Mesenchymal stem cell (in vitro differentiated cells and primary cell): ENCODE measurements around the gene PPP6R1.

Source experiments
- DNase-seq: peaks from one replicate; pipeline ENCODE4 v3.0.0-alpha.2; 2013
- H2AFZ ChIP-seq: one replicate; pipeline ENCODE4 v1.6.1; 2013; ENCODE audit warnings: low read depth, mild to moderate bottlenecking, control low read depth, inconsistent platforms, low read length, moderate library complexity
- H2AK5ac ChIP-seq: 2 replicates; pipeline ENCODE4 v1.6.1; 2013; ENCODE audit warnings: low read length, moderate library complexity, mild to moderate bottlenecking, inconsistent platforms; ENCODE audit not compliant: severe bottlenecking
- H2BK120ac ChIP-seq: one replicate; pipeline ENCODE4 v1.6.1; 2013; ENCODE audit warnings: low read depth, mild to moderate bottlenecking, inconsistent platforms, low read length, moderate library complexity
- H2BK12ac ChIP-seq, 2 experiments: one replicate each; pipeline ENCODE4 v1.6.1; 2013; ENCODE audit warnings: inconsistent platforms in 2 of 2, low read length in 2 of 2, mild to moderate bottlenecking in 2 of 2, moderate library complexity in 2 of 2, control low read depth in 1 of 2
- H2BK15ac ChIP-seq: one replicate; pipeline ENCODE4 v1.6.1; 2013; ENCODE audit warnings: mild to moderate bottlenecking, low read depth, inconsistent platforms; ENCODE audit not compliant: poor library complexity, severe bottlenecking
- H2BK5ac ChIP-seq: 2 replicates; pipeline ENCODE4 v1.6.1; 2013; ENCODE audit warnings: low read depth, mild to moderate bottlenecking, low read length, control low read depth, inconsistent platforms; ENCODE audit not compliant: poor library complexity, severe bottlenecking
- H3K14ac ChIP-seq, 2 experiments: one replicate each; pipeline ENCODE4 v1.6.1; 2013; ENCODE audit warnings: inconsistent platforms in 2 of 2, low read length in 2 of 2, control low read depth in 1 of 2, mild to moderate bottlenecking in 1 of 2, moderate library complexity in 1 of 2
- H3K18ac ChIP-seq, 2 experiments: one replicate each; pipeline ENCODE4 v1.6.1; 2013; ENCODE audit warnings: inconsistent platforms in 2 of 2, low read length in 2 of 2, control low read depth in 1 of 2, low read depth in 1 of 2, mild to moderate bottlenecking in 1 of 2
- H3K23ac ChIP-seq, 2 experiments: one replicate each; pipeline ENCODE4 v1.6.1; 2013; ENCODE audit warnings: inconsistent platforms in 2 of 2, low read length in 2 of 2, mild to moderate bottlenecking in 2 of 2, moderate library complexity in 2 of 2, control low read depth in 1 of 2
- H3K27ac ChIP-seq: 2 replicates; pipeline ENCODE4 v1.5.1; 2013; ENCODE audit warnings: mild to moderate bottlenecking, moderate library complexity, low read length, control low read depth, inconsistent platforms; ENCODE audit not compliant: poor library complexity, severe bottlenecking
- H3K27me3 ChIP-seq, 2 experiments: 2 replicates each; pipeline versions ENCODE4 v1.6.1 to v1.7.0; 2013; ENCODE audit warnings: low read length in 2 of 2, mild to moderate bottlenecking in 2 of 2, moderate library complexity in 2 of 2, control low read depth in 1 of 2, inconsistent platforms in 1 of 2; ENCODE audit not compliant: control insufficient read depth in 1 of 2, insufficient read depth in 1 of 2
- H3K36me3 ChIP-seq, 2 experiments: 2 replicates each; pipeline versions ENCODE4 v1.6.1 to v1.7.0; 2013; ENCODE audit warnings: low read length in 2 of 2, control low read depth in 1 of 2, inconsistent platforms in 1 of 2, low read depth in 1 of 2, mild to moderate bottlenecking in 1 of 2; ENCODE audit not compliant: insufficient read depth in 2 of 2, control insufficient read depth in 1 of 2
- H3K4ac ChIP-seq, 2 experiments: one replicate each; pipeline ENCODE4 v1.6.1; 2013; ENCODE audit warnings: inconsistent platforms in 2 of 2, low read length in 2 of 2, mild to moderate bottlenecking in 2 of 2, moderate library complexity in 2 of 2, control low read depth in 1 of 2, low read depth in 1 of 2
- H3K4me1 ChIP-seq: 2 replicates; pipeline ENCODE4 v1.6.1; 2013; ENCODE audit warnings: low read depth, low read length, control low read depth; ENCODE audit not compliant: control insufficient read depth, insufficient read depth
- H3K4me2 ChIP-seq: 2 replicates; pipeline ENCODE4 v1.6.1; 2013; ENCODE audit warnings: low read length, mild to moderate bottlenecking, inconsistent platforms; ENCODE audit not compliant: poor library complexity, severe bottlenecking
- H3K4me3 ChIP-seq, 2 experiments: 2 replicates each; pipeline versions ENCODE4 v1.5.1 to v1.7.0; 2013; ENCODE audit warnings: low read length in 2 of 2, mild to moderate bottlenecking in 2 of 2, control low read depth in 1 of 2, low read depth in 1 of 2; ENCODE audit not compliant: insufficient read depth in 1 of 2
- H3K79me1 ChIP-seq: replicated peaks from 2 replicates; pipeline ENCODE4 v1.6.1; 2013; ENCODE audit warnings: mild to moderate bottlenecking, control low read depth, low read length, inconsistent platforms; ENCODE audit not compliant: poor library complexity, severe bottlenecking
- H3K9ac ChIP-seq: 2 replicates; pipeline ENCODE4 v1.7.0; 2013; ENCODE audit warnings: mild to moderate bottlenecking, low read length, moderate library complexity
- H3K9me3 ChIP-seq: 2 replicates; pipeline ENCODE4 v1.7.0; 2013; ENCODE audit warnings: mild to moderate bottlenecking, low read length; ENCODE audit not compliant: control insufficient read depth
- H4K8ac ChIP-seq: one replicate; pipeline ENCODE4 v1.6.1; 2013; ENCODE audit warnings: inconsistent platforms, mild to moderate bottlenecking, low read length, moderate library complexity
- H4K91ac ChIP-seq: one replicate; pipeline ENCODE4 v1.6.1; 2013; ENCODE audit warnings: mild to moderate bottlenecking, low read length, inconsistent platforms
- WGBS: methylation state at CpG from one replicate; pipeline ENCODE4 v1.1.7; 2013; ENCODE audit warnings: mixed read lengths; 5-methylcytosine and 5-hydroxymethylcytosine counted together

The PPP6R1 gene

DNA sequence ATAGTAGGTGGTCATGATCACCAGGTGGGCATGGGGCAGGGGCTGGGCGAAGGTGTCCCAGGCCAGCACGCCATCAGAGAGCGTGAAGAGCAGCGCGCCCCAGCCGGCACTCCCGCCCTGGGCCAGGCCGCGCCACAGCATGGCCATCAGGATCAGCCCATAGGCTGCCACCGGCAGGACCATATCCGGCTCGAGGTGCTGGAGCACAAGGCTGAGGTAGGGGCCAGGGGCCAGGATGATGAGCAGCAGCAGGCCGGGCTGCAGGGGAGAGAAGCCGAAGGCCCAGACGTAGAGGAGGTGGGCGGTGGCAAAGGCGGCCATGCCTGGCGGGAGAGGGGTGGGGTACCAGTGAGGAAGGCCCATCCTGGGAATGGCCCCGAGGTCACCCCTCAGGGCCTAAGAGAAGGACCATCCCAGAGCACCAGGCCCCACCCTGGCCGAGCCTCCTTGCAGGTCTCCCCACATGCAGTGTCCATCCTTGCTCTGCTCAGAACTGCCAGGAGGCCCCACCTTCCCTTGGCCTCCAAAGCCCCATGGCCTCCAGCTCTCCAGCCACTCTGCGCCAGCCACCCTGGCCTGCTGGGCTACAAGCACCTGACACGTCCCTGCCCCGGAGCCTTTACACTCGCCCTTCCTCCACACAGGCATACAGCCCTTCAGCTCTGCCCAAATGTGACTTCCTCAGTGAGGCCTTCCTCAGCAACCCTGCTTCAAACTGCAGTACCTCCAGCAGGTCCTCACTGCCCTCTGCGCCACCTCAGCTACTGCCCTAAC is 31.4 kb downstream of the PPP6R1 start:
- H3K18ac ChIP-seq: no peak overlapping the region
- H3K14ac ChIP-seq: no peak overlapping the region
- H3K79me1 ChIP-seq: peaks cover 27% of the 10 kb centered on the region
- no peak overlapping the region for H2BK120ac ChIP-seq
- DNase-seq: no peak
- H3K4ac ChIP-seq: no peak overlapping the region
- H3K4me2 ChIP-seq: no peak overlapping the region
- 97% methylated on average over 22 of the region's 25 CpGs for WGBS
- H3K4me1 ChIP-seq: peaks cover 17% of the 10 kb centered on the region
- H2BK5ac ChIP-seq: no peak overlapping the region
- no peaks in the 10 kb centered on the region for H3K9me3 ChIP-seq
- H2BK12ac ChIP-seq: no peak overlapping the region
- no peak overlapping the region for H3K4me3 ChIP-seq
- no peak overlapping the region for H3K23ac ChIP-seq
- no peak overlapping the region for H3K9ac ChIP-seq
- H2BK15ac ChIP-seq: no peak overlapping the region
- no peaks in the 10 kb centered on the region for H3K27me3 ChIP-seq
- no peak overlapping the region for H3K27ac ChIP-seq
- H2AFZ ChIP-seq: no peak overlapping the region
- peaks cover 61 to 83% of the 10 kb centered on the region in 2 experiments for H3K36me3 ChIP-seq
- no peak overlapping the region for H2AK5ac ChIP-seq
- H4K8ac ChIP-seq: no peak overlapping the region
- H4K91ac ChIP-seq: no peak overlapping the region

DNA sequence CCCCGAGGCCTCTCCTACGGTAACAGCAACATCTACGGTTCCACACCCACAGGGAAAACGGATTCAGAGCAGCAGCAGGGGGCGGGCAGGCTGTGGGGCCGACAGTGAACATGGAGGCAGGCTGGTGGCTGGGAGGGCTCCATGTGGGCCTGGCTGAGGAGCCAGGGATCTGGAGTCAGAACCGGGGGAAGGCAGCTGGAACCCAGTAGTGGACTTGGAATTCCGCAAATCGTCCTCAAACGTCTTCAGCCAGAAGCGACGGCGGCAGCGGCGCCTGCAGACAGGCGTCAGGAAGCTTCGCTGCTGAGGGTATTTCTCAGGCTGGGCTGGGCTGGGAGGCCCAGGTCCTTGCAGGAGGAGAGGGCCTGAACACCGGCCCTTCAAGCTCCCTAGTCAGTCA is 32.0 kb downstream of the PPP6R1 start:
- H3K4me2 ChIP-seq: no peak overlapping the region
- no peak overlapping the region for H3K23ac ChIP-seq
- H3K36me3 ChIP-seq: peaks cover 55 to 77% of the 10 kb centered on the region in 2 experiments
- 88% methylated on average over 18 of the region's 18 CpGs for WGBS
- H2BK5ac ChIP-seq: no peak overlapping the region
- no peak for DNase-seq
- no peak overlapping the region for H3K18ac ChIP-seq
- peaks cover 17% of the 10 kb centered on the region for H3K4me1 ChIP-seq
- H3K9me3 ChIP-seq: no peaks in the 10 kb centered on the region
- H3K27me3 ChIP-seq: no peaks in the 10 kb centered on the region
- H3K27ac ChIP-seq: no peak overlapping the region
- no peak overlapping the region for H3K14ac ChIP-seq
- no peak overlapping the region for H2BK15ac ChIP-seq
- no peak overlapping the region for H3K4me3 ChIP-seq
- no peak overlapping the region for H2BK120ac ChIP-seq
- H3K4ac ChIP-seq: no peak overlapping the region
- H4K91ac ChIP-seq: no peak overlapping the region
- H2AK5ac ChIP-seq: no peak overlapping the region
- no peak overlapping the region for H2BK12ac ChIP-seq
- H4K8ac ChIP-seq: no peak overlapping the region
- no peak overlapping the region for H3K9ac ChIP-seq
- H3K79me1 ChIP-seq: peaks cover 21% of the 10 kb centered on the region
- no peak overlapping the region for H2AFZ ChIP-seq

DNA sequence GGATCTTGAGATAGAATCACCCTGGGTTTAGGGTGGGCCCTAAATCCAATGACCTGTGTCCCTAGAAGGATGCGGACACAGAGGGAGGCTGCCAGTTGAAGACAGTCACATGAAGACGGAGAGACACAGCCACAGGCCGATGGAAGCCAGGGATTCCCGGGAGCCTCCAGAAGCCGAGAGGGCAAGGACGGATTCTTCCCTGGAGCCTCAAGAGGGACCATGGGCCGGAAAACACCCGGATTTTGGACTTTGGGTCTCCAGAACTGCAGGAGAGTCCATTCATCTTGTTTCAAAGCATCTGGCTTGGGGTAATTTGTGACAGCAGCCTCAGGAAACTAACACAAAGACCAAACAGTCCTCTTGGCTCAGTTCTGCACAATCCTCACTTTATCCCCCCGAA is 32.5 kb downstream of the PPP6R1 start:
- H2BK5ac ChIP-seq: no peak overlapping the region

DNA sequence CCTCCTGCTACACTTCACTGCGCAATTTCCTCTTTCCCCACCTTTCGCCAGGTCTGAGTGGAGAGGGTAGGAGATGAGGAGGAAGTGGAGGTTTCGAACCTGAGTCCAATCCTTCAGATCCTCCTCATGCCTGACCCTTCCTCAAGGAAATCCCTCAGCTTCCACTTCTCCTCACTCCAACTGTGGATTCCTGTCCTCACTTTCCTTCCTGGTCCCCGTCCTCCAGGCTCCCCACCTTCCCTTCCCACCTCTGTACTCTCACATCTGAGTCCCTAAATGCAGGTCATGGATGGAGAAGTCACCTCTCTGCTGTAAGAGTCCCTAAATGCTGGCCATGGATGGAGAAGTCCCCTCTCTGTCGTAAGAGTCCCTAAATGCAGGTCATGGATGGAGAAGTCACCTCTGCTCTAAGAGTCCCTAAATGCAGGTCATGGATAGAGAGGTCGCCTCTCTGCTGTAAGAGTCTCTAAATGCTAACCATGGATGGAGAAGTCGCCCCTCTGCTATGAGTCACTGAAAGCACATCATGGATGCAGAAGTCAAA is 33.3 kb downstream of the PPP6R1 start:
- Histone ChIP-seq H3K27me3 (no peaks in the 10 kb centered on the region), H3K18ac (no peak overlapping the region), H3K14ac (no peak overlapping the region), H3K36me3 (peaks cover 44 to 64% of the 10 kb centered on the region in 2 experiments), H4K91ac (no peak overlapping the region), H2BK5ac (no peak overlapping the region), H3K4me2 (no peak overlapping the region), H3K9ac (no peak overlapping the region), H2AFZ (no peak overlapping the region), H3K4me1 (peaks cover 17% of the 10 kb centered on the region), H3K27ac (no peak overlapping the region), H3K4me3 (no peak overlapping the region), H3K9me3 (no peaks in the 10 kb centered on the region), H2AK5ac (no peak overlapping the region), H2BK12ac (no peak overlapping the region), H2BK15ac (no peak overlapping the region), H3K4ac (no peak overlapping the region), H4K8ac (no peak overlapping the region), H2BK120ac (no peak overlapping the region), H3K79me1 (peaks cover 11% of the 10 kb centered on the region), H3K23ac (no peak overlapping the region)
- WGBS: 93% methylated on average over 4 of the region's 7 CpGs
- no peak for DNase-seq

More for the DNA sequence above, 32.5 kb downstream of the PPP6R1 start:
- Histone ChIP-seq H3K27me3 (no peaks in the 10 kb centered on the region), H3K27ac (no peak overlapping the region), H2BK15ac (no peak overlapping the region), H3K4me2 (no peak overlapping the region), H3K4me3 (no peak overlapping the region), H3K4me1 (peaks cover 17% of the 10 kb centered on the region), H3K9me3 (no peaks in the 10 kb centered on the region), H3K9ac (no peak overlapping the region), H3K14ac (no peak overlapping the region), H2AK5ac (no peak overlapping the region), H2BK120ac (no peak overlapping the region), H3K79me1 (peaks cover 16% of the 10 kb centered on the region), H4K91ac (no peak overlapping the region), H3K4ac (no peak overlapping the region), H4K8ac (no peak overlapping the region), H2AFZ (no peak overlapping the region), H3K36me3 (peaks cover 50 to 72% of the 10 kb centered on the region in 2 experiments), H3K18ac (no peak overlapping the region), H2BK12ac (no peak overlapping the region), H3K23ac (no peak overlapping the region)
- DNase-seq: no peak
- 96% methylated on average over 9 of the region's 9 CpGs for whole genome bisulfite sequencing
